GM06990 (cell line): ENCODE data around the gene TNIK.

Experiments
- DNase-seq: peaks from one replicate; pipeline ENCODE4 v3.0.0-alpha.2; 2011; ENCODE audit not compliant: insufficient read length; ENCODE audit errors: extremely low read depth
- H3K27me3 ChIP-seq: replicated peaks from 2 replicates; pipeline ENCODE4 v1.6.0; 2011; ENCODE audit warnings: low read length; ENCODE audit not compliant: control insufficient read depth, insufficient read depth
- H3K36me3 ChIP-seq: 2 replicates; pipeline ENCODE4 v1.5.1; 2011; ENCODE audit warnings: low read length; ENCODE audit not compliant: control insufficient read depth, insufficient read depth
- H3K4me3 ChIP-seq: replicated peaks from 2 replicates; pipeline ENCODE4 v1.5.1; 2011; ENCODE audit warnings: low read depth, mild to moderate bottlenecking, control low read depth, low read length
- TF ChIP-seq, protein P1 (sequence below): IDR thresholded peaks from 2 replicates; pipeline ENCODE4 v1.5.1; 2011; ENCODE audit warnings: low read length, control low read depth, mild to moderate bottlenecking, inconsistent platforms; ENCODE audit not compliant: insufficient read depth, poor library complexity, severe bottlenecking

Gene TNIK

DNA sequence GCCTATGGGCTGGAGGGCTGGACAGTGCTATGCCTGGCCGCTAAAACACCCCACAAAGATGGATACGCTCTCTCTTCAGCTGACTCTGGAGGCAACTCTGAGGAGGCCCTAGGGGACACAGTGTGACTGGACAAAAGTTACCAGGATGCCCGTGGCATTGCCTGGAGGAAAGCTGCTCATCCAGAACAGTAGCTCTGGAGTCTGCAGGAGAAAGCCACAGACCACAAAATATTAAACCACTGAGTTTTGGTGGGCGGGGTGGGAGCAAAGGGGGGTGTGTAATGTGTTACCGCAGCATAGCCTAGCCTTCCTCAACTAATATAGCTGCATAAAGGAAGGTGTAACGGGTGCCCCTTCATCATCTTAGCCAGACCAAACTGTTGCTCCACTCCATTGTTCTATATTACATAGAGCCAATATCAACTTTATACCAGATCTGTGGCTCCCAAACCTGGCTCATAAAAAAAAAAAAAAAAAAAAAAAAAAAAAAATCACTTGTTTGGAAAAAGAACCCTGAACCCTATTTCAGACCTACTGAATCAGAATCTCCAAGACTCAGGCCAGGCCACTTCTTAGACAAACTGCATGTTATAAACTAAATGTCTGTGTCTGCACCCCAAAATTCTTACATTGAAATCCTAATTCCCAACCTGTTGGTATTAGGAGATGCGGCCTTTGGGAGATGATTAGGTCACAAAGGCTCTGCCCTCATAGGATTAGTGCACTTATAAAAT lies 132.6 kb downstream of the TNIK start:
- TF ChIP-seq, protein P1, sequence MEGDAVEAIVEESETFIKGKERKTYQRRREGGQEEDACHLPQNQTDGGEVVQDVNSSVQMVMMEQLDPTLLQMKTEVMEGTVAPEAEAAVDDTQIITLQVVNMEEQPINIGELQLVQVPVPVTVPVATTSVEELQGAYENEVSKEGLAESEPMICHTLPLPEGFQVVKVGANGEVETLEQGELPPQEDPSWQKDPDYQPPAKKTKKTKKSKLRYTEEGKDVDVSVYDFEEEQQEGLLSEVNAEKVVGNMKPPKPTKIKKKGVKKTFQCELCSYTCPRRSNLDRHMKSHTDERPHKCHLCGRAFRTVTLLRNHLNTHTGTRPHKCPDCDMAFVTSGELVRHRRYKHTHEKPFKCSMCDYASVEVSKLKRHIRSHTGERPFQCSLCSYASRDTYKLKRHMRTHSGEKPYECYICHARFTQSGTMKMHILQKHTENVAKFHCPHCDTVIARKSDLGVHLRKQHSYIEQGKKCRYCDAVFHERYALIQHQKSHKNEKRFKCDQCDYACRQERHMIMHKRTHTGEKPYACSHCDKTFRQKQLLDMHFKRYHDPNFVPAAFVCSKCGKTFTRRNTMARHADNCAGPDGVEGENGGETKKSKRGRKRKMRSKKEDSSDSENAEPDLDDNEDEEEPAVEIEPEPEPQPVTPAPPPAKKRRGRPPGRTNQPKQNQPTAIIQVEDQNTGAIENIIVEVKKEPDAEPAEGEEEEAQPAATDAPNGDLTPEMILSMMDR, result no peak
- no peak for DNase-seq
- Histone ChIP-seq H3K4me3 (no peak overlapping the region), H3K36me3 (no peaks in the 10 kb centered on the region; the same call in none of the 2 replicates), H3K27me3 (no peaks in the 10 kb centered on the region)

GRCh38 chr3:171326717-171327440 lies 133.3 kb downstream of the TNIK start:
- TF ChIP-seq, protein P1, result no peak
- no peaks in the 10 kb centered on the region for H3K27me3 ChIP-seq
- DNase-seq, result no peak

DNA sequence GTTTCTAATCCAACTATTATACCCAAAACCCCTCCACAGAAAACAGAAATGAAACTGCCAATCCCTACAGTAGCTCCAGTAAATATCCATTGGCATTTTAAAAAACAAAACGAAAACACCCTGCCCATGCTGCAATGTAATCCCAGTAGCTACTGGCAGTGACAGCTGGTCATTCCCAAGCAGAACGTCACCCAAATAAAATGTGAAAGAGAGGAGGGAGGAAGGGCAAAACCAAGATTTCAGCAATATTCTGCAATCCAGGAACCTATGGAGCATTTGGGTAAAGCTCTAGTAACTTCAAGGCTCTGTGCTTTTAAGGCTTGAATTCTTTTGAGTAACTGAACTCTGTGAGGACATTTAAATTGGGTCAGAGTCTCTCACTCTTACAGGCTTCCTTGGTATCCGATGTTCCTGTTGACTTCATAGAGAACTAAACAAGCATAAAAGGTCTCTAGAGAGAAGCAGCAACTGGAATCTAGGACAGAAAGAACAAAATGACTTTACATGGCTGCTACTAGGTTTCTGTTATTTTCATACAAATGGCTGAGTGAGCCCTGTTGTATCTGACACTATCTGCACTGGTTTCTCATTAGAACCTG lies 136.2 kb downstream of the TNIK start:
- TF ChIP-seq, protein P1, result no peak
- H3K4me3 ChIP-seq, result no peak overlapping the region
- DNase-seq, result no peak
- H3K36me3 ChIP-seq, result no peaks in the 10 kb centered on the region; the same call in none of the 2 replicates
- H3K27me3 ChIP-seq, result no peaks in the 10 kb centered on the region

More at GRCh38 chr3:171326717-171327440, 133.3 kb downstream of the TNIK start:
- no peak overlapping the region for H3K4me3 ChIP-seq
- H3K36me3 ChIP-seq, result no peaks in the 10 kb centered on the region; the same call in none of the 2 replicates

DNA sequence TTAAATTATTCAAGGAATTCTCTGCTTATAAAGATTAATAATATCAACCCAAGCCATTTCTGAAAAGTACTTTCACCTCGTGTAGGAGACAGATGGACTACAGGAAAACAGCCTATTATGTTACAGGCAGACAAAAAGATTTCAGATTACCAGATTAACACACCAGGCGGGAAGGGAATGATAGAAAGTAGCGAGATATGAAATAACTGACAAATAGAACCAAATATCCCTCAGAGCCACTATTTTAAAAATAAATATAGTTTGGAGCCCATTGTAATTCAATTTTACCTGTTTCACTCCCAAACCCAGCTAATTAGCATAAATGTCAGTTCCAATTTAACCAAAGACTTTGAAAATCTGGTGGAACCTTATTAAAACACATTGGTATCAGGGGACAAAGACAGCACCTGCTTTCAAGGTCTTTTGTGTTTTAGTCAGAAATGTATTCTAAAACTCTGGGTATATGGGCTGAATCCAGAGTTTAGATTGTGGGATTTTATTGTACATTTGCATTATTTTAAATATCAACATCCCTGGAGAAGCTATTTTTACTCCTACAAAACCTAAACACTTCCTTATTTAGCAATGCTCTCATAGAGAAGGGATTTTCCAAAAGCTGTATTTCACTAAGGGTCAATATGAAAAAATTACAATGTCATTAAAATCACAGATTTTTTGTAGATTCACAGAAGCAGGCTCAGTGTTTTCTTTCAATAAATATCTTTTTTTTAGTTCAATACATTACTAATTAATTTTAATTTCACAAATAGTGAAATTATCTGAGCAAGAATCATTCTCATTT lies 138.4 kb downstream of the TNIK start:
- no peak for DNase-seq
- TF ChIP-seq, protein P1, result no peak
- H3K36me3 ChIP-seq, result no peaks in the 10 kb centered on the region; the same call in none of the 2 replicates
- H3K27me3 ChIP-seq, result no peaks in the 10 kb centered on the region
- H3K4me3 ChIP-seq, result no peak overlapping the region

DNA sequence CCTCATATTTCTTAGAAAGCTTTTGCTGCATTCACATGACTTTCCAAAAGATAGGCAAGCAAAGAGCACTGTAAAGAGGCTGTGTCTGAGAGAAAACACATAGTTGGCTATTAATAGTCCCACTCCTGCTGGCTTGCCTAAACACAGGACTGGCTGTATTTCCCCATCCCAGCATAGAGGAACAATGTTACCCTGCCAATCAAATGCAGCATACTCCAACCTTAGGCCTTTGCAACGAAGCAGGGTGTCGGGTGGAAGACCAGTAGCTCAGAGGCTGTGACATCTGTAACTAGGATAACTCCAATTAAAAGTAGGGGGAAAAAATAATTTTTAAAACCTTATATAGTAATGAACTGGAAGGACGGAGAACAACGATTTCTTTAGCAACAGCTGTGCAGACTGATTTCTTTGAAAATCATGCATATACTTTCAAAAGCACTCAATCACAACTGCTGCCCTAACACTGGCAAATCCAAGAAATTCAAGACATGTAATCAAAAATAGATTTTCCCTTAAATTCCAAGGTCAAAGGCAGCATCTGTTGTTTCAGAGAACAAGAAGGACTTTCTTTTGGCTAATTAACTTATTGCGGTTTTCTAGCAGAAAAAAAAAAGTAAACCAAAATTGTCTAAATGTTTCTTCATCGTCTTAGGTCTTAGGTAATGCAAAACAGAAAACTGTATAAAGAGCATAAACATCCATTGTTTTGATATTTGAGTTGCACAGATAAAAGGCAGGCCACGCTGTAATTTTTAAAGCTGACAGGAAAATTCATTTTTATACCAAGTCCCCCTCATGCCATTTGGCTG lies 139.3 kb downstream of the TNIK start:
- TF ChIP-seq, protein P1, result no peak
- Histone ChIP-seq H3K4me3 (no peak overlapping the region), H3K36me3 (no peaks in the 10 kb centered on the region; the same call in none of the 2 replicates), H3K27me3 (no peaks in the 10 kb centered on the region)
- DNase-seq, result no peak
